Raji (cell line): ENCODE measurements around the gene PPP2R2C.

ENCODE experiments used
- POLR2A ChIP-seq: IDR thresholded peaks from 2 replicates; pipeline ENCODE4 v1.6.1; 2011; ENCODE audit warnings: low read depth, low read length, control low read depth; ENCODE audit not compliant: insufficient read depth

Gene PPP2R2C

DNA sequence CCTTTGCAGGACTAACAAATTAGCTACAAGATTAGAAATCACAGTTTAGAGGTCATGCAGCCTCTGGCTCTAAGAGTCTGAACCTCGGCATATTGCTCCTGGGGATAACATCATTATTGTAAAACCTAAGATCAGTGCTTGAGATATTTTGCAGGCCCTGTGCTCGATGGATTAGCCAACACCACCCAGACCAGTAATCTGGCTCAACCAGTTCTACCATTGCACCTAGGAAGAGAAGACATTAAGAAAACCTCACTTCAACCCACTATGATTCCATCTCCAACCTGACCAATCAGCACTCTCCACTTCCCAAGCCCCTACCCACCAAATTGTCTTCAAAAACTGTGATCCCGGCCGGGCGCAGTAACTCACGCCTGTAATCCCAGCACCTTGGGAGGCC, 159.2 kb downstream of the PPP2R2C start:
- TF ChIP-seq POLR2A = no peak

GRCh38 chr4:6309777-6310176, 162.6 kb downstream of the PPP2R2C start:
- TF ChIP-seq POLR2A = no peak

- no peak for TF ChIP-seq POLR2A
Measured at GRCh38 chr4:6308899-6309643, 163.3 kb downstream of the PPP2R2C start.

GRCh38 chr4:6307891-6308290, 164.5 kb downstream of the PPP2R2C start:
- no peak for TF ChIP-seq POLR2A

DNA sequence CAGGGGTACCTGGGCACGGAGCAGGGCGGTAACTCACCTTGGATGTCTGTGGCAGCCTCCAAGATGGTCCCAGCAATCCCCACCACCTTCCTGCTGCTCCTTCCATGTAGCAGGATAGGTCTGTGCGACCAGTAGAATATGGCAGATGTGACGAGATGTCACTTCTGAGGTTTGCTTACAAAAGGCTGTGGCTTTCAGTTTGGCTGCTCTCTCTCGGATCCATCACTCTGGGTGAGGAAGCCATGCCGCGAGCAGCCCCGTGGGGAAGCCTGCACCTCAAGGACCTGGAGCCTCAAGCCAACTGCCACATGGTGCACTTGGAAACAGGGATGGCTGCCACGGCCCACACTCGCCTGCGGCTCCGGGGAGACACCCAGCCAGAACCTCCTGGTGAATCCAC, 165.2 kb downstream of the PPP2R2C start:
- TF ChIP-seq POLR2A = no peak

DNA sequence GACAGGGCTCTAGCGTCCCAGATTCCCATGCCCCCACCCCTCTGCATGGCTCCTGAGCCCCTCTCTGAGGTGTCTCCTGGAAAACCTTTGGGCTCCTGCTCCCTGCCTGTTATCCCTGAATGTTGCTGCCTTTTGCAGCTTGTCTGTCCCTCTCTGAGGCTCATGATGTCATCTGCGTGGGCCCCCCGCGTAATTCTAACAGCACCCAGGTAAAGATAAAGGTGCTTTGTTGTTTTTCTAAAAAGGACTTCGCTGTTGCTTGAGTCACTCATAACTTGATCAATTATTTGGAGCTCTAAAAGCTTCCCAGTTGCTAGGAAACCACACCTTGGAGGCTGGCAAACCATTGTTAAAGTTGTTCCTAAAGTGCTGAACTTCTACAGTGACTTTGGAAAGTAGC, 166.1 kb downstream of the PPP2R2C start:
- no peak for TF ChIP-seq POLR2A

GRCh38 chr4:6303943-6304342, 168.5 kb downstream of the PPP2R2C start:
- no peak for TF ChIP-seq POLR2A

GRCh38 chr4:6302869-6303268, 169.5 kb downstream of the PPP2R2C start:
- no peak for TF ChIP-seq POLR2A

- TF ChIP-seq POLR2A = no peak
Measured at GRCh38 chr4:6301732-6302442, 170.5 kb downstream of the PPP2R2C start.

GRCh38 chr4:6301051-6301731, 171.2 kb downstream of the PPP2R2C start:
- TF ChIP-seq POLR2A = no peak

DNA sequence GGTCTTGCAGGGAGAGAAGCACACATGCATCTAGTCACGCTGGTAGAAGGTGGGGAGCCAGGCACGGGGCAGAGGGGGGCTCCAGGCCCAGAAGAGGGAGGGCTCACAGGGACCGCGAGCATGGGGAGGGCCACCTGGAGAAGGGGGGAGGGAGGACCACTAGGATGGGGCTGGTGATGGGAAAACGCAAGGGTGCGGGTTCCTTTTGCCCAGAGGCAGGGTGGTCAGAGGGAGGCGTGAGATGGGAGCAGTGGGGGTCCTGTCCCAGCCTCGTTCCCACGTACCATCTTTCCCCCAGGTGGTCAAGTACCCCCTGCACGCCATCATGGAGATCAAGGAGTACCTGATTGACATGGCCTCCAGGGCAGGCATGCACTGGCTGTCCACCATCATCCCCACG, 172.1 kb downstream of the PPP2R2C start:
- TF ChIP-seq POLR2A = no peak

- no peak for TF ChIP-seq POLR2A
Measured at GRCh38 chr4:6299875-6300274, 172.5 kb downstream of the PPP2R2C start.

DNA sequence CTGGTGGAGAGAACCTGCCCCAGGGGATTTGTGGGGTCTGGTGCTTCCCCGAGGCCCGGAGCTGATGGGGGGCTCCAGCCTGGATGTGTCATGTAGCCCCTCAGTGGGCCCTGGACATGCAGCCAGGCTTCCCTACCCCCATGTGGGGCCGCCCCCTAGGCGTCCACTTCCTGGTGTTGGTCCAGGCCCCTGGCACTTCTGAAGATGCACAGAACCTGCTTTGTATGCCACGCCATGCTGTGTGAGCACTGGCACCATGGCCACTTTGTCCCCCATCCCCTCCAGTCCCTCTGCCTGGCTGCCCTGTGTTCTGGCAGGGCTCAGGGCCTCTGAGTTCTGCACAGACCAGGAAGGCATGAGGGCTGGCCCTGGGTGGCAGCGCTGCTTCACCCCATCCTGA, 173.6 kb downstream of the PPP2R2C start:
- TF ChIP-seq POLR2A = no peak

GRCh38 chr4:6298035-6298434, 174.4 kb downstream of the PPP2R2C start:
- TF ChIP-seq POLR2A = no peak

GRCh38 chr4:6297266-6297815, 175.1 kb downstream of the PPP2R2C start:
- TF ChIP-seq POLR2A = no peak

DNA sequence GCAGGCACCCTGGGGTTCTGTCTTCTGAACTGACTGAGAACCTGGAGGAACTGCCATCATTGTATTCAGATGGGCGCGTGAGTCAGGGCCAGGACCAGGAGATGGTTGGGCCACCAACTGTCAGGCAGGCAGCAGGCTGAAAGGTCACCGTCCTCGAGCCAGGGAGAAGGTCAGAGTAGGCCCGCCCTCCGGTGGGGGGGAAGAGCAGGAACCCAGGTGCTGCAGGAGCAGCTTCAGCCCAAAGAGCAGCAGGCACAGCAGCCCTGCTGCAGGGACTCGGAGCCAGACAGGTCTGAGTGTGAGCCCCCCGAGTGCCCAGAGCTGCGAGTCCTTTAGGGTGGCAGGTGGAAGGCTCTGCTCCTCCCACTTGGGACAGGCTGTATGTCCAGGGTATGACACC, 176.4 kb downstream of the PPP2R2C start:
- no peak for TF ChIP-seq POLR2A

DNA sequence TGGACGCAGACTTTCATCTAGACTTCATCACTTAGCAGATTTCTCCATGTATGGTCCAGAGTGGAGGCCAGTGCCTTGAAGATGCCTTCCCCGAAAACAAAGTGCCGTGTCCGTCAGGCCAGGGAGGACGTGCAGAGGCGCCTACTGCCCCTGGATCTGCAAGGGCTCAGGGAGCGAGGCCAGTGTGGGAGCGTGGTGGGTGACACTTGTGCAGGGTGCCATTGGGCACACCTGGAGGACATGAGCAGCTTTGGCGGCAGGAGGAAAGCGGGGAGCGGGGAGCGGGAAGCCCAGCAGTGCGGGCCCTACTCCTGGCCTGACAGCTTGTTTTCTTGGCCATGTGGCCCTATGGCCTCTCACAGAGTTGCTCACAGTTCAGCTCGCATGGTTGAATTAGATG, 176.9 kb downstream of the PPP2R2C start:
- TF ChIP-seq POLR2A = no peak
